Peyer's patch (tissue), 4 donors: ENCODE measurements around the gene NMUR1.

Source experiments
- POLR2A ChIP-seq, 2 donors: fragments of 450-650 bp; IDR thresholded peaks; one replicate each; pipeline ENCODE4 v1.5.1; 2017; ENCODE audit warnings: antibody characterized with exemption in 2 of 2, mild to moderate bottlenecking in 2 of 2, moderate library complexity in 2 of 2
- TF ChIP-seq, protein P1 (sequence below), 6 experiments: fragments of 450-650 bp in 4 of 6; fragments of 200-600 bp in 2 of 6; sonication (generic) in 1 of 6; IDR thresholded peaks; one replicate each; pipeline ENCODE4 v1.5.1; 2017 to 2019; ENCODE audit warnings: antibody characterized with exemption in 6 of 6, mild to moderate bottlenecking in 3 of 6, moderate library complexity in 1 of 6

DNA sequence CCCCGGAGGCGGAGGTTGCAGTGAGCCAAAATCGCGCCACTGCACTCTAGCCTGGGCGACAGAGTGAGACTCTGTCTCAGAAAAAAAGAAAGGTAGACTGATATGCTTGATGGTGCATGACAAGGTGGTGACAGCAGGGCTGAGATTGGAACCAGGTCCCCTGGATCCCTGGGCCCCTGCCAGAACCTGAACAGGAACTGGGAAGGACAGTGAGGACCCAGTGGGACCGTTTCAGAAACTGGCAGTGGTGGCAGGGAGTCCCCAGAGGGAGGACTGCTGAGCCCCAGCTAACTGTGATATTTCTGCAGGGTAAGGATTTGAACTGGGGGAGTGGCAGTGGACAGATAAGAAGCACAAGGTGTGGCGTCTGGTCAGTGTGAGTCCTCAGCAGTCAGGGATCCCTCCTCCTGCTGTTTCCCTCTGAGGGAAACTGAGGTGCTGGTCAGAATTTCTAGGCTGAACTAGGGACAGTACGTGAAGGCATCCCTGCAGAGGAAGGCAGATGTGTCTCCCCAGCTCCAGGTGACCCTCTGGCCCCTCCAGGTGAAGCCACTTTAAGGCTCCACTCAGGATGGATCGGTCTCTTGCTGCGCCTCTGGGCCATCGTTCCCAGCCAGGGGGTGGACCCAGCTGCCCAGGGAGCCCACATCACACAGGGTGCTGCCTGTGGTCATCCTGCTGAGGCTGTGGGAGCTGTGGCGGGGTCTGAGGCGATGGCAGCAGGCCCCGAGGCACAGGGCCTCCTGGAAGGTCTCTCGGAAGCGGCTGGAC is 5.6 kb downstream of the NMUR1 start:
- TF ChIP-seq, protein P1, sequence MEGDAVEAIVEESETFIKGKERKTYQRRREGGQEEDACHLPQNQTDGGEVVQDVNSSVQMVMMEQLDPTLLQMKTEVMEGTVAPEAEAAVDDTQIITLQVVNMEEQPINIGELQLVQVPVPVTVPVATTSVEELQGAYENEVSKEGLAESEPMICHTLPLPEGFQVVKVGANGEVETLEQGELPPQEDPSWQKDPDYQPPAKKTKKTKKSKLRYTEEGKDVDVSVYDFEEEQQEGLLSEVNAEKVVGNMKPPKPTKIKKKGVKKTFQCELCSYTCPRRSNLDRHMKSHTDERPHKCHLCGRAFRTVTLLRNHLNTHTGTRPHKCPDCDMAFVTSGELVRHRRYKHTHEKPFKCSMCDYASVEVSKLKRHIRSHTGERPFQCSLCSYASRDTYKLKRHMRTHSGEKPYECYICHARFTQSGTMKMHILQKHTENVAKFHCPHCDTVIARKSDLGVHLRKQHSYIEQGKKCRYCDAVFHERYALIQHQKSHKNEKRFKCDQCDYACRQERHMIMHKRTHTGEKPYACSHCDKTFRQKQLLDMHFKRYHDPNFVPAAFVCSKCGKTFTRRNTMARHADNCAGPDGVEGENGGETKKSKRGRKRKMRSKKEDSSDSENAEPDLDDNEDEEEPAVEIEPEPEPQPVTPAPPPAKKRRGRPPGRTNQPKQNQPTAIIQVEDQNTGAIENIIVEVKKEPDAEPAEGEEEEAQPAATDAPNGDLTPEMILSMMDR (IDR thresholded peaks at IDR 0.05), result no peak
- no peak for TF ChIP-seq POLR2A (IDR thresholded peaks at IDR 0.05)
